ENCODE measurements around the gene DCP1A. TPM values are rescaled to one million over a fixed set of nuclear protein-coding genes. Genes with fewer than 3 reads are reported as not detected.

Gene DCP1A
- polyA plus RNA-seq, 3 donors = 24.9 to 36.7 (median 30.9) TPM

GRCh38 chr3:53252096-53252946 lies 95.0 kb downstream of the DCP1A start:
- DNase-seq = no peak

GRCh38 chr3:53250881-53251605 lies 96.3 kb downstream of the DCP1A start:
- DNase-seq = no peak

GRCh38 chr3:53250453-53250852 lies 96.9 kb downstream of the DCP1A start:
- DNase-seq = no peak

- no peak for DNase-seq
Measured at GRCh38 chr3:53248161-53248560, 99.2 kb downstream of the DCP1A start.

GRCh38 chr3:53247619-53248018 lies 99.7 kb downstream of the DCP1A start:
- no peak for DNase-seq

GRCh38 chr3:53244271-53244670 lies 103.1 kb downstream of the DCP1A start:
- no peak for DNase-seq

- no peak for DNase-seq
Measured at GRCh38 chr3:53243785-53244184, 103.6 kb downstream of the DCP1A start.

GRCh38 chr3:53243165-53243564 lies 104.2 kb downstream of the DCP1A start:
- no peak for DNase-seq

- no peak for DNase-seq
Measured at GRCh38 chr3:53242642-53243041, 104.7 kb downstream of the DCP1A start.

GRCh38 chr3:53242155-53242554 lies 105.2 kb downstream of the DCP1A start:
- no peak for DNase-seq

GRCh38 chr3:53240989-53241972 lies 106.1 kb downstream of the DCP1A start:
- no peak for DNase-seq

GRCh38 chr3:53239800-53240199 lies 107.5 kb downstream of the DCP1A start:
- DNase-seq = no peak

- no peak for DNase-seq
Measured at GRCh38 chr3:53238886-53239285, 108.5 kb downstream of the DCP1A start.

GRCh38 chr3:53238051-53238850 lies 109.1 kb downstream of the DCP1A start:
- peak; percentile 69 for DNase-seq

GRCh38 chr3:53236112-53236841 lies 111.1 kb downstream of the DCP1A start:
- DNase-seq = no peak

GRCh38 chr3:53235545-53235944 lies 111.8 kb downstream of the DCP1A start:
- DNase-seq = no peak

- no peak for DNase-seq
Measured at GRCh38 chr3:53234841-53235232, 112.5 kb downstream of the DCP1A start.

- no peak for DNase-seq
Measured at GRCh38 chr3:53234130-53234840, 113.1 kb downstream of the DCP1A start.

Measured in renal pelvis (tissue), 4 donors.